Measurements from ENCODE around the gene CD209. TPM values are rescaled to one million over a fixed set of nuclear protein-coding genes. Genes with fewer than 3 reads are reported as not detected.
A peak's percentile ranks its signal among the peaks of the same experiment; 100 is the strongest.
"Not testable (repeated sequence)": the region's sequence is repeated elsewhere in the genome, so short reads cannot be mapped to it uniquely, and the experiment has no call there.

Gene CD209
- total and polyA plus RNA-seq, 12 donors, result 0.67 to 50.6 (median 14.8) TPM

DNA sequence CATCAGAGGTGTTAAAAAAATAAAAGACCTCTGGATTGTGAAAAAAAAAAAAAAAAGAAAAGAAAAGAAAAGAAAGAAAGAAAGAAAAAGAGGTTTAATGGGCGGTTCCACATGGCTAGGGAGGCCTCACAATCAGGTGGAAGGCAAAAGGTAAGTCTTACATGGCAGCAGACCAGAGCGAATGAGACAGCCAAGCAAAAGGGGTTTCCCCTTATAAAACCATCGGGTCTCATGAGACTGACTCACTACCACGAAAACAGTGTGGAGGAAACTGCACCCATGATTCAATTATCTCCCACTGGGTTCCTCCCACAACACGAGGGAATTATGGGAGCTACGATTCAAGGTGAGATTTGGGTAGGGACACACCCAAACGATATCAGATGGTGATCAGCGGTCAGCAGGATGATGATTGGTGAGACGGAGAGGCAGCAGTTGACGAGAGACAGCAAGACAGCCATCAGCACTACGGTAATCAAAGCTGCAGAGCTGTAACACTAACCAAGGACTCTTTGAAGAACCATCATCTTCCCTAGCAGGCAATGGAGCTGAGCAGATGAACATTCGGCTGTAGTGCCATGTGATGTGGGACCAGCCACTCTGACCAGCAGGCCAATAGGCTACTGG lies 3.9 kb upstream of the CD209 start:
- DNase-seq, result peak in 1 of 7 donors; percentile 8
- no peak overlapping the region for H3K4me3 ChIP-seq
- intact Hi-C loops (cut with DNase I), result no loop called here
- H3K27ac ChIP-seq, result no peak overlapping the region
- WGBS, 4 donors, result 67 to 73% (median 70%) methylated on average over 12 of the region's 12 CpGs
- no peaks in the 10 kb centered on the region for H3K4me1 ChIP-seq (replicated peaks in 1 of 2)
- no peaks in the 10 kb centered on the region for H3K36me3 ChIP-seq (replicated peaks in 1 of 2)
- peaks cover 0 to 6% (median 0%) of the 10 kb centered on the region in 3 donors for H3K9me3 ChIP-seq (replicated peaks in 1 of 3)
- TF ChIP-seq, protein P1, sequence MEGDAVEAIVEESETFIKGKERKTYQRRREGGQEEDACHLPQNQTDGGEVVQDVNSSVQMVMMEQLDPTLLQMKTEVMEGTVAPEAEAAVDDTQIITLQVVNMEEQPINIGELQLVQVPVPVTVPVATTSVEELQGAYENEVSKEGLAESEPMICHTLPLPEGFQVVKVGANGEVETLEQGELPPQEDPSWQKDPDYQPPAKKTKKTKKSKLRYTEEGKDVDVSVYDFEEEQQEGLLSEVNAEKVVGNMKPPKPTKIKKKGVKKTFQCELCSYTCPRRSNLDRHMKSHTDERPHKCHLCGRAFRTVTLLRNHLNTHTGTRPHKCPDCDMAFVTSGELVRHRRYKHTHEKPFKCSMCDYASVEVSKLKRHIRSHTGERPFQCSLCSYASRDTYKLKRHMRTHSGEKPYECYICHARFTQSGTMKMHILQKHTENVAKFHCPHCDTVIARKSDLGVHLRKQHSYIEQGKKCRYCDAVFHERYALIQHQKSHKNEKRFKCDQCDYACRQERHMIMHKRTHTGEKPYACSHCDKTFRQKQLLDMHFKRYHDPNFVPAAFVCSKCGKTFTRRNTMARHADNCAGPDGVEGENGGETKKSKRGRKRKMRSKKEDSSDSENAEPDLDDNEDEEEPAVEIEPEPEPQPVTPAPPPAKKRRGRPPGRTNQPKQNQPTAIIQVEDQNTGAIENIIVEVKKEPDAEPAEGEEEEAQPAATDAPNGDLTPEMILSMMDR (IDR thresholded peaks at IDR 0.05), result no peak
- TF ChIP-seq POLR2A (IDR thresholded peaks at IDR 0.05), result no peak
- no peaks in the 10 kb centered on the region for H3K27me3 ChIP-seq

GRCh38 chr19:7748756-7749155 lies 1.4 kb upstream of the CD209 start:
- H3K4me3 ChIP-seq, result no peak overlapping the region
- H3K4me1 ChIP-seq (replicated peaks in 1 of 2), result no peaks in the 10 kb centered on the region
- no peaks in the 10 kb centered on the region for H3K36me3 ChIP-seq (replicated peaks in 1 of 2)
- H3K27ac ChIP-seq, result no peak overlapping the region
- WGBS, 4 donors, result 10 to 24% (median 18%) methylated on average over 4 of the region's 4 CpGs
- DNase-seq, result peak in 6 of 7 donors; percentile 47 to 69 (median 51)
- no peaks in the 10 kb centered on the region for H3K27me3 ChIP-seq
- TF ChIP-seq POLR2A (IDR thresholded peaks at IDR 0.05), result no peak
- TF ChIP-seq, protein P1 (IDR thresholded peaks at IDR 0.05), result peak; percentile 8 to 53 (median 46)
- intact Hi-C loops (cut with DNase I), result no loop called here
- no peaks in the 10 kb centered on the region for H3K9me3 ChIP-seq (replicated peaks in 1 of 3)

DNA sequence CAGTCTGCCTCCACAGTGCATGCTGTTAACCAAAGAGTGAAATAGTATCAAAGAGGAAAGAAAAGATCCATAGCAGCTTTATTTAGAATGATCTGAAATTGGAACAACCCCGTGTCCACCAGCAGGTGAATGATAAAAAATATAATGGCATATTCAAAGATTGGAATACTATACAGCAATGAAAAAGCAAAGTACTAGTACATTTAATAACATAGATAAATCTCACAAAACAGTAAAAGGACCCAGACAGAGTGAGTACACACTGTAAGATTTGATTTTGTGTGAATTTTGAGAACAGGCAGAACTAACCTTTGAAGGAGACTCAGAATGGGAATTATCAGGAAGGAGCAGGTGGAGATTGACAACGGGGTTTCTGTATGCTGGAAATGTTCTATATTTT lies 837 bp upstream of the CD209 start:
- Histone ChIP-seq H3K4me1 (replicated peaks in 1 of 2) (no peaks in the 10 kb centered on the region), H3K36me3 (replicated peaks in 1 of 2) (no peaks in the 10 kb centered on the region), H3K4me3 (no peak overlapping the region), H3K9me3 (replicated peaks in 1 of 3) (no peaks in the 10 kb centered on the region), H3K27me3 (no peaks in the 10 kb centered on the region), H3K27ac (no peak overlapping the region)
- DNase-seq, result no peak
- intact Hi-C loops (cut with DNase I), result no loop called here
- TF ChIP-seq POLR2A (IDR thresholded peaks at IDR 0.05), result no peak
- TF ChIP-seq, protein P1 (IDR thresholded peaks at IDR 0.05), result no peak
- WGBS, 4 donors, result 69 to 81% (median 72%) methylated on average over 2 of the region's 2 CpGs

- H3K27me3 ChIP-seq; H3K36me3 ChIP-seq (replicated peaks in 1 of 2); H3K9me3 ChIP-seq (replicated peaks in 1 of 3); H3K4me3 ChIP-seq; intact Hi-C loops (cut with DNase I); DNase-seq; H3K27ac ChIP-seq; H3K4me1 ChIP-seq (replicated peaks in 1 of 2): not testable (repeated sequence)
- WGBS, 4 donors, result 53 to 71% (median 63%) methylated on average over 1 to 4 of the region's 4 CpGs
Observed at GRCh38 chr19:7746306-7746705, 1.0 kb downstream of the CD209 start.
